Activated effector memory CD4-positive, alpha-beta T cell treated with Interleukin-2 at 50 U/mL for 16 hours (primary cell): ENCODE data around the gene RARRES2.
"Not testable (repeated sequence)": the region's sequence is repeated elsewhere in the genome, so short reads cannot be mapped to it uniquely, and the experiment has no call there.

ENCODE experiments used
- DNase-seq: peaks from one replicate; pipeline ENCODE4 v3.0.0-alpha.2; 2020

The RARRES2 gene

DNA sequence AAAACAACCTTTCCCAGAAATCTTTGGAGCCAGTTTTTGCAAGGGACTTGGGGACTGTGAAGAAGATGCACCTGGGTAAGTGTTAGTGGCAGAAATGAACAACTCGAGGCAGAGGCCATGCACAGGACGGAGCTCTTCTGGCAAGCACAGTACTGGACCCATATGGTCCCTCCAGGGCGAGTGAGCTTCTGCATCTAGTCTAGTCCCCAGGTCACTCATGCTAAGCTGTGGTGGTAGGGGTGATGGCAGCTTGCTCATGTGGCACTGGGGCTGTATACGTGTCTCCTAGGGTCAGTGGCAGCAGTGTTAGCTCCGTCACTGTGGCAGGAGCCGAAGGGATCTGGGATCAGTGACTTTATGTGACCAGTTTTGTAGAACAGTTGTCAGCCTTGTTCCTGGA is 27.6 kb downstream of the RARRES2 start:
- DNase-seq = no peak

DNA sequence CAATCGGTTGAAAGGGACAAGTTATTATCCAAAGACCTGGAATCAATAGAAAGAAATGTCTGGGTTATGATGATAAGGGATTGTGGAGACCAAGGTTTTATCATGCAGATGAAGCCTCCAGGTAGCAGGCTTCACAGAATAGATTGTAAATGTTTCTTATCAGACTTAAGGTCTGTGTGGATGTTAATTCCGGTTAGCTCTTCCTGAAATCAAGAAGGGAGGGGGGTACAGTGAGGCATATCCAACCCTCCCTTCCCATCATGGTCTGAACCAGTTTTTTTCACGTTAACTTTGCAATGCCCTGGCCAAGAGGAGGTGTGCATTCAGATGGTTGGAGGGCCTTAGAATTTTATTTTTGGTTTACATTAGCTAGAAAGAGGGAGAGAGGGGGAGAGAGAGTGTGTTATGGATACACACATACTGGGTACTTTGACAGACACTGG is 28.0 kb downstream of the RARRES2 start:
- DNase-seq = no peak

DNA sequence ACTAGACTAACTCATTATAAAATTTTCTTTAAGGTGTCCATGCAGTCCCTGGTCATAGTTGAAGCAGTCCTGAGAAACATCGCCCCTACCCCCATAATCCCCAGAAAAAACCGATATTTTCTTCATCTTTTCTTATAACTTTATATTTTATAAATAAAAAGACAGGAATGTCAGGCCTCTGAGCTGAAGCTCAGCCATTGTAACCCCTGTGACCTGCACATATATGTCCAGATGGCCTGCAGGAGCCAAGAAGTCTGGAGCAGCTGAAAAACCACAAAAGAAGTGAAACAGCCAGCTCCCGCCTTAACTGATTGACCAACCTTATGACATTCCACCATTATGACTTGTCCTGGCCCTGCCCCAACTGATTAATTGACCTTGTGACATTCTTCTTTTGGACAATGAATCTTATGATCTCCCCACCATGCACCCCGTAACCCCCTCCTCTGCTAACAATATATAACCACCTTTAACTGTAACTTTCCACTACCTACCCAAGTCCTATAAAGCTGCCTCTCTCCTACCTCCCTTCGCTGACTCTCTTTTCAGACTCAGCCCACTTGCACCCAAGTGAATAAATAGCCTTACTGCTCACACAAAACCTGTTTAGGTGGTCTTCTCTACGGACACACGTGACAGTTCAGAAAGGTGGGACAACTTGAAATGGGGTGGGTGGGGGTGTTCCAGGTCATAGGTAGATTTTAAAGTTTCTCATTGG is 28.6 kb downstream of the RARRES2 start:
- not testable (repeated sequence) for DNase-seq

DNA sequence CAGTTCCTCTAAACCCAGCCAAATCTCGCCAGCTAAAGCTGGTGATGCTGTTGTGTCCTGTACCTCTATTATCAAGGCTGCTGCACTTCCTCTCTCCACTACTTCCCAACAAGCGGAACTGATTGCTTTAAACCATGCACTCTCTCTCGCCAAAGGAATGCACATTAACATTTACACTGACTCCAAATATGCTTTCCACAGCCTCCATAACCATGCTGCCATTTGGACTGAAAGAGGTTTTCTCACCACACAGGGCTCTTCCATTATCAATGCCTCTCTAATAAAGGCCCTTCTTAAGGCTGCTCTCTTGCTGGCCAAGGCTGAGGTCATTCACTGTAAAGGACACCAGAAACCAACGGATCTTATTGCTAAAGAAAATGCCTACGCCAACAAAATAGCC is 29.7 kb downstream of the RARRES2 start:
- DNase-seq = no peak

DNA sequence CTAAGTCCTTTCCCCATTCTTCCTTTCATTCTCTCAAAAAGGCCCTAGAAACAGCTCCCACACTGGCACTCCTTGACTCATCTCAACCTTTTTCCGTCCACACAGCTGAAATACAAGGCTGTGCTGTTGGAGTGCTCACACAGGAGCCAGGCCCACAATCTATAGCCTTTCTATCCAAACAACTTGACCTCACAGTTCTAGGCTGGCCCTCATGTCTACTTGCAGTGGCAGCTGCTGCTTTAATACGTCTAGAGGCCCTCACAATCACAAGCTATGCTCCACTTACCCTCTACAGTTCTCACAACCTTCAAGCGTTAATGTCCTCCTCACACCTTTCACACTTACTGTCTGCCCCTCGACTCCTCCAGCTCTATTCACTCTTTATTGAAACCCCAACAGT is 30.3 kb downstream of the RARRES2 start:
- DNase-seq = no peak

- DNase-seq = no peak
Measured at GRCh38 chr7:150308575-150308974, 32.9 kb downstream of the RARRES2 start.

DNA sequence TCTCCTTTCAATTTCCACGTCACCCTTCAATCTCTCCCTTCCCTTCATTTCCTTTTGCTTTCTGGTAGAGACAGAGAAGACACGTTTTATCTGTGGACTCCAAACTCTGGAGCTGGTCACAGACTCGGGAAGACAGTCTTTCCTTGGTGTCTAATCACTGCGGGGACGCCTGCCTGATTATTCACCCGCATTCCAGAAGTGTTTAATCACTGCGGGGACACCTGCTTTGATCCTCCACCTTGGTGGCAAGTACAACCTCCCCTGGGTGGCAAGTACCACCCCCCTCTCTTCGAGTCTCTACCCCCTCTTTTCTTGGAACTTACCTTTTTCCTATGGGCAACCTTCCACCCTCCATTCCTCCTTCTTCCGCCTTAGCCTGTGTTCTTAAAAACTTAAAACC is 33.5 kb downstream of the RARRES2 start:
- DNase-seq = no peak

DNA sequence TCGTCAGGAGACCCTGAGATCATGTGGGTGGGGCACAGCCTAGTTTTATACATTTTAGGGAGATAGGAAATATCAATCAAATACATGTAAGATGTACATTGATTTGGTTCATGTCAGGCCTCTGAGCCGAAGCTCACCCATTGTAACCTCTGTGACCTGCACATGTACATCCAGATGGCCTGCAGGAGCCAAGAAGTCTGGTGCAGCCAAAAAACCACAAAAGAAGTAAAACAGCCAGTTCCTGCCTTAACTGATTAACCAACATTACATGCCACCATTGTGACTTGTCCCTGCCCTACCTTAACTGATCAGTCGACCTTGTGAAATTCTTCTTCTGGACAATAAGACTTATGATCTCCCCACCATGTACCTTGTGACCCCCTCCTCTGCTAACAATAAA is 34.3 kb downstream of the RARRES2 start:
- no peak for DNase-seq

GRCh38 chr7:150306377-150306776 is 35.1 kb downstream of the RARRES2 start:
- not testable (repeated sequence) for DNase-seq

DNA sequence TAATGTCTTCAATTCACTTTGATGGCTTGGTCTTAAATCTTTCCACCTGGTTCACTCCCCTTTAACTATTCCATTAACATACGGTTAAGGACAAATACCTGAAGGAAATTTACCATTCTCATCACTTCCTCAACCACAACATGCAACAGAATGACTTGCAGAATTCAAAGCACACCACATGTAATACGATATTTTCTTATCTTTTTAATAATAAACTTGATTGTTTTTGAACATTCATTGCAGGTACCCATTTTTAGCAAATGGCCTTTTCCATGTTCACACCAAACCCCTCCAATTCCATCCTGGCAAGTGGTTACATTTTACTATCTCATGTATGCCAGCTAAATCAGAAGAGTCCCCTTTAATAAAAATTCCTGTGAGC is 35.5 kb downstream of the RARRES2 start:
- DNase-seq = not testable (repeated sequence)

- not testable (repeated sequence) for DNase-seq
Measured at GRCh38 chr7:150305259-150305902, 36.0 kb downstream of the RARRES2 start.

GRCh38 chr7:150304499-150305258 is 36.8 kb downstream of the RARRES2 start:
- DNase-seq = not testable (repeated sequence)

DNA sequence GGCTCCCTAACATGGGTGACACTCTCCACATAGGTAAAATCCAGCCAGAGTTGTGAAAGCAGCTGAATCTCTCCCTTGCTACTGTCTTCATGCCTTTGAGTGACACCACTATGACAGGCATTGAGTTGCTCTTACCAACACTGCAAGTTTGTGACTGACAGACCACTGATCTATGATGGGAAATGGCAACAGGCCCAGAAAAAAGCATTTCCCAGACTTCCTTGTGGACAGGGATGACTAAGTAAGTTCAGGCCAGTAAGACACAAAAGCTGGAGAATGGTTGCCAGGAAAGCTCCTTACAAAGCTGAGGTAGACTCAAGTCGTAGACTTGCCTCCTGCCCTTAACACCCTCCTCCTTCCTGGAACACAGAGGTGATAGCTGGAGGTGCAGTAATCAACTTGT is 38.5 kb downstream of the RARRES2 start:
- not testable (repeated sequence) for DNase-seq

GRCh38 chr7:150297978-150298377 is 43.5 kb downstream of the RARRES2 start:
- DNase-seq = not testable (repeated sequence)

DNA sequence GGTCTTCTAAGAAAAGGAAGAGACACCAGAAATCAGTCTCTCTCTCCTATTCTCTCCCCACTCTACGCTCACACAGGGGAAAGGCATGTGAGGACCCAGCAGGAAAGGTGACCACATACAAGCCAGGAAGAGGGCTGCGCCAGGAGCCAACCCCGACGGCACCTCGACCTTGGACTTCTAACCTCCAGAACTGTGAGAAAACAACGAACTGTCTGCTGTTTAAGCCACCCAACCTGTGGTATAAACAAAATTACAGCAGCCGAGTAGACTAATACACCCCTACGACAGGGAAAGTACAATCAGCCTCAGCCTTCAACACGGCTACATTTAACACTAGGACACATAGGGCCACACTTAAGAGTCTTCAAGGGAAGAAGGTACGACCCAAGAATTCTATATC is 44.6 kb downstream of the RARRES2 start:
- not testable (repeated sequence) for DNase-seq

DNA sequence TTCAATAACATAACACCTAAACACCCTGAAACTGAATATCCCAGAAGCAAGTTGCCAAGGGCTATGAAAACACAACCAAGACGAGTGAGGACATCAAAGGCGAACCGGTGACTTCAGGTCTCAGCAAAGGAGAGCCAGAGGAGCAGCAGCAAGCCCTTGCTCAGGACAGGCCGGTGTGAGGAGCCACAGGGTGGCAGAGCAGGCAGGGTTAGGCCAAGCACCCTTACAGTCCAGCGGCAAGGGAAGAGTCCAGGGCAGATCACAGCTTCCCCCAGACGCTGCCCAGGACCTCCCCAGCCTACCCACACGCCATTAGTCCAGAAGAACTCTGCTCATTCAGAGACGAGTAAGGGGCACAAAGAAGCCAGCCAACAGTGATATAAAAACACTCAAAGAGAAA is 45.8 kb downstream of the RARRES2 start:
- DNase-seq = not testable (repeated sequence)

DNA sequence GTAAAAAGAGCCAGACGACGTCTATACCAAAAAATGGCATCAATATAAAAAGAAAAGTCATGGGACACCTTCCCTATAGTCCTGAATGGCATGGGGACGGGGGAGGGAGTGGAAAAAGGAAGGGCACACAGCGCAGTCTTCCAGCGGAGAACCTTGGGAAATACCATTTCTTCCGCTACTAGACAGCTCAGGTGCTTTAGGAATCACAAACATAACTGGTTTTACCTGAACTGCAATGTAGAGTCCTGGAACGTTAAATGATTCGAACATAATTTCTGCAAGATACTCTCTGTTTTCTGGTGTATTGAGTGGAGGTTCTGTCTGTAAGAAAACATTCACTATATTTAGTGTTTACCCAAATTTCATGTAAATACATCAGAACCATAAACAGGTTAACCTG is 46.4 kb downstream of the RARRES2 start:
- not testable (repeated sequence) for DNase-seq

- not testable (repeated sequence) for DNase-seq
Measured at GRCh38 chr7:150290317-150290716, 51.1 kb downstream of the RARRES2 start.

- not testable (repeated sequence) for DNase-seq
Measured at GRCh38 chr7:150288816-150289215, 52.6 kb downstream of the RARRES2 start.
